WTC11 (cell line): ENCODE data around the gene GPR158. TPM values are rescaled to one million over a fixed set of nuclear protein-coding genes. Genes with fewer than 3 reads are reported as not detected.

ENCODE experiments used
- ATAC-seq: fragments of 200-7000 bp; cut with Tn5 transposase; 2 replicates; pipeline ENCODE4 v1.10.0; 2021; ENCODE audit warnings: mild to moderate bottlenecking, moderate library complexity
- CTCF ChIA-PET: fragments of 300-600 bp; sonication (Branson Sonifier 250); formaldehyde crosslinking; loops from one replicate; lab custom pipeline; 2021; ENCODE audit warnings: antibody characterized with exemption; lab: Charles Lee
- POLR2A ChIA-PET: fragments of 350-600 bp; sonication (Branson Sonifier 250); formaldehyde crosslinking; loops from one replicate; lab custom pipeline; 2021; ENCODE audit warnings: antibody characterized with exemption; lab: Charles Lee
- DNase-seq: peaks from one replicate; pipeline ENCODE4 v3.0.0; 2021; ENCODE audit warnings: low spot score
- H3K27ac Mint-ChIP-seq: 2 replicates; pipeline ENCODE4 v1.8.0; 2021; ENCODE audit warnings: mixed read lengths
- H3K27me3 Mint-ChIP-seq: 2 replicates; pipeline ENCODE4 v1.8.0; 2021; ENCODE audit warnings: low read depth, mild to moderate bottlenecking, moderate library complexity, mixed read lengths
- H3K36me3 Mint-ChIP-seq: 2 replicates; pipeline ENCODE4 v1.8.0; 2021; ENCODE audit warnings: mixed read lengths
- H3K4me1 Mint-ChIP-seq: 2 replicates; pipeline ENCODE4 v1.8.0; 2022; ENCODE audit warnings: mixed read lengths
- H3K4me3 Mint-ChIP-seq: 2 replicates; pipeline ENCODE4 v1.8.0; 2021; ENCODE audit warnings: mild to moderate bottlenecking, moderate library complexity, mixed read lengths
- H3K9me3 Mint-ChIP-seq: 2 replicates; pipeline ENCODE4 v1.8.0; 2021; ENCODE audit warnings: mixed read lengths
- ESRRA ChIP-seq: sonication (generic); formaldehyde crosslinking; IDR thresholded peaks from 2 replicates; pipeline ENCODE4 v1.8.1; 2022; ENCODE audit warnings: mild to moderate bottlenecking, missing genetic modification reagents, borderline replicate concordance
- FOXK1 ChIP-seq: sonication (generic); formaldehyde crosslinking; IDR thresholded peaks from 2 replicates; pipeline ENCODE4 v1.8.0; 2022; ENCODE audit warnings: mild to moderate bottlenecking, moderate library complexity, missing genetic modification reagents
- FOXP1 ChIP-seq: sonication (generic); formaldehyde crosslinking; IDR thresholded peaks from 2 replicates; pipeline ENCODE4 v1.8.0; 2022; ENCODE audit warnings: missing genetic modification reagents, mild to moderate bottlenecking, moderate library complexity, borderline replicate concordance
- GTF2I ChIP-seq: fragments of 250-450 bp; sonication (Bioruptor Pico); conservative IDR thresholded peaks from 2 replicates; pipeline ENCODE4 v1.4.0; 2021; ENCODE audit warnings: mild to moderate bottlenecking
- HMGA2 ChIP-seq: fragments of 250-450 bp; sonication (Bioruptor Pico); IDR thresholded peaks from 2 replicates; pipeline ENCODE4 v1.4.0; 2021; ENCODE audit warnings: mild to moderate bottlenecking, moderate library complexity
- JAZF1 ChIP-seq: fragments of 250-450 bp; sonication (Bioruptor Pico); IDR thresholded peaks from 2 replicates; pipeline ENCODE4 v1.9.0; 2021; ENCODE audit warnings: moderate library complexity, mild to moderate bottlenecking, inconsistent platforms
- KAT7 ChIP-seq: sonication (generic); formaldehyde crosslinking; IDR thresholded peaks from 2 replicates; pipeline ENCODE4 v1.8.1; 2023; ENCODE audit warnings: missing genetic modification reagents, mild to moderate bottlenecking, borderline replicate concordance
- MXD4 ChIP-seq: fragments of 250-450 bp; sonication (Bioruptor Pico); IDR thresholded peaks from 2 replicates; pipeline ENCODE4 v1.8.0; 2021; ENCODE audit warnings: mild to moderate bottlenecking, moderate library complexity, borderline replicate concordance
- MYBL2 ChIP-seq: sonication (generic); formaldehyde crosslinking; IDR thresholded peaks from 2 replicates; pipeline ENCODE4 v1.8.1; 2023; ENCODE audit warnings: mild to moderate bottlenecking, moderate library complexity, missing genetic modification reagents
- SOX15 ChIP-seq: fragments of 250-450 bp; sonication (Bioruptor Pico); IDR thresholded peaks from 2 replicates; pipeline ENCODE4 v1.9.0; 2021; ENCODE audit warnings: mild to moderate bottlenecking
- TP53 ChIP-seq: sonication (generic); formaldehyde crosslinking; IDR thresholded peaks from 2 replicates; pipeline ENCODE4 v1.8.1; 2023; ENCODE audit warnings: mild to moderate bottlenecking, missing genetic modification reagents
- ZBTB21 ChIP-seq: sonication (generic); formaldehyde crosslinking; IDR thresholded peaks from 2 replicates; pipeline ENCODE4 v1.8.1; 2023; ENCODE audit warnings: mild to moderate bottlenecking, missing genetic modification reagents, borderline replicate concordance
- ZNF138 ChIP-seq: sonication (generic); formaldehyde crosslinking; conservative IDR thresholded peaks from 2 replicates; pipeline ENCODE4 v1.8.1; 2022; ENCODE audit warnings: mild to moderate bottlenecking, moderate library complexity, missing genetic modification reagents
- ZNF232 ChIP-seq: sonication (generic); formaldehyde crosslinking; IDR thresholded peaks from 2 replicates; pipeline ENCODE4 v1.8.0; 2022; ENCODE audit warnings: mild to moderate bottlenecking, missing genetic modification reagents
- ZNF671 ChIP-seq: fragments of 250-450 bp; sonication (Bioruptor Pico); IDR thresholded peaks from 2 replicates; pipeline ENCODE4 v1.8.0; 2021; ENCODE audit warnings: mild to moderate bottlenecking
- total RNA-seq: library from RNA; stranded (reverse); gene quantifications from 3 replicates; pipeline ENCODE4 v1.2.3, GENCODE V29; 2021
- TF ChIP-seq, protein P1 (sequence below): fragments of 250-450 bp; sonication (Bioruptor Pico); IDR thresholded peaks from 2 replicates; pipeline ENCODE4 v1.9.0; 2021; ENCODE audit warnings: moderate library complexity, mild to moderate bottlenecking, inconsistent platforms, borderline replicate concordance
- TF ChIP-seq, protein P2 (sequence below): sonication (generic); formaldehyde crosslinking; IDR thresholded peaks from 2 replicates; pipeline ENCODE4 v1.8.0; 2022; ENCODE audit warnings: mild to moderate bottlenecking, missing genetic modification reagents
- TF ChIP-seq, protein P3 (sequence below): sonication (generic); formaldehyde crosslinking; IDR thresholded peaks from 2 replicates; pipeline ENCODE4 v1.8.0; 2023; ENCODE audit warnings: mild to moderate bottlenecking, missing genetic modification reagents
- TF ChIP-seq, protein P4 (sequence below): sonication (generic); formaldehyde crosslinking; IDR thresholded peaks from 2 replicates; pipeline ENCODE4 v1.8.1; 2023; ENCODE audit warnings: mild to moderate bottlenecking, missing genetic modification reagents
- TF ChIP-seq, protein P5 (sequence below): fragments of 200-600 bp; IDR thresholded peaks from 2 replicates; pipeline ENCODE4 v1.8.0; 2022; ENCODE audit warnings: antibody characterized with exemption
- TF ChIP-seq, protein P6 (sequence below): sonication (generic); formaldehyde crosslinking; IDR thresholded peaks from 2 replicates; pipeline ENCODE4 v1.8.1; 2022; ENCODE audit warnings: low read depth, mild to moderate bottlenecking, moderate library complexity, missing genetic modification reagents, borderline replicate concordance

The GPR158 gene
- total RNA-seq, 1 experiment from 2014 or later: 0.63 TPM

DNA sequence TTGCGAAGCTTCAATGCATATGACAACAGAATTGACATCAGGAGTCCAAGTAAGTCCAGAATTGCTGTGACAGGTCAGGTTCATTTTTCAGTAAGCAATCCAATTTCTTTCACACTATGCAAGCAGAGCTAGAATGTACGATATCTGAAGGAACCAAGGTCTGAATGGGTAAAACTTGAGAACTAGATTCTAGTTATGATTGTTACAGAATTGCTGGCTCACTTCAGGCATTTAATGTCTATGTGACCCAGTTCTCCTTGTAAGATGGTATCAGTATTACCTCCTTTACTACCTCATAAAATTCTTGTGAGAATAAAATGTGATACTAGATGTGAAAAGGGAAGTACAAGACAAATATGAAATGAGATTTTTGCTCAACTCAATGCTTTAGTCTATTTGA lies 159.6 kb downstream of the GPR158 start:
- ATAC-seq (no peak), DNase-seq (no peak)
- Mint-ChIP-seq H3K27me3 (no peaks in the 10 kb centered on the region), H3K4me1 (peaks cover 16% of the 10 kb centered on the region), H3K27ac (no peak overlapping the region), H3K36me3 (no peaks in the 10 kb centered on the region), H3K9me3 (no peaks in the 10 kb centered on the region), H3K4me3 (no peak overlapping the region)
- POLR2A ChIA-PET: no interaction called here
- CTCF ChIA-PET: no interaction called here
- no peak for TF ChIP-seq TP53 (CRISPR knock-in tag)
- no peak for TF ChIP-seq ZNF138 (CRISPR knock-in tag)
- TF ChIP-seq ESRRA (CRISPR knock-in tag): no peak
- TF ChIP-seq, protein P1, sequence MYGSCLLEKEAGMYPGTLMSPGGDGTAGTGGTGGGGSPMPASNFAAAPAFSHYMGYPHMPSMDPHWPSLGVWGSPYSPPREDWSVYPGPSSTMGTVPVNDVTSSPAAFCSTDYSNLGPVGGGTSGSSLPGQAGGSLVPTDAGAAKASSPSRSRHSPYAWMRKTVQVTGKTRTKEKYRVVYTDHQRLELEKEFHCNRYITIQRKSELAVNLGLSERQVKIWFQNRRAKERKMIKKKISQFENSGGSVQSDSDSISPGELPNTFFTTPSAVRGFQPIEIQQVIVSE: no peak
- no peak for TF ChIP-seq ZNF232 (CRISPR knock-in tag)
- no peak for TF ChIP-seq GTF2I
- TF ChIP-seq SOX15: no peak
- no peak for TF ChIP-seq FOXP1 (CRISPR knock-in tag)

DNA sequence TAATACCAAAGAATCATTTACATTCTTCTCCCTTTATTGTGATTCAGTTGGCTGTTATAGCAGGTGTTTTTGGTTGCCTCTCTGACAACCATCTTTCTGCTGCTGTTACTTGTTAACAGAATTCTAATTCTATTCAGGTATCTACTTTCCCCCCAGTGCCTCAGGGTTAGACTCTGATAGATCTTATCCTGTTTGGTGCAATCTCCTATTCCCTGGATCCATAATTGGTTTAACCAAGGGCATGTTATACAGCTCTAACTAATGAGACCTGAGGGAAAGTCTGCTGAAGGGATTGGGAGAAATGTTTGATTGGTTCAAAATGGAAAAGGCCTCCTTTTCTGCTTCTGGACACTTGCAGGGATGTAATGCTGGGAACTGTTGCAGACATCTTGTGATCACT lies 161.5 kb downstream of the GPR158 start:
- no peaks in the 10 kb centered on the region for H3K9me3 Mint-ChIP-seq
- H3K4me3 Mint-ChIP-seq: no peak overlapping the region
- ATAC-seq (no peak), DNase-seq (no peak)
- H3K27me3 Mint-ChIP-seq: no peaks in the 10 kb centered on the region
- H3K36me3 Mint-ChIP-seq: no peaks in the 10 kb centered on the region
- ChIA-PET POLR2A (no interaction called here), CTCF (interaction anchor here (0.6 kb wide), 1 partner anchor 442 kb away, joined by 5 read pairs; no protein-coding TSS in a partner anchor)
- TF ChIP-seq, protein P2, sequence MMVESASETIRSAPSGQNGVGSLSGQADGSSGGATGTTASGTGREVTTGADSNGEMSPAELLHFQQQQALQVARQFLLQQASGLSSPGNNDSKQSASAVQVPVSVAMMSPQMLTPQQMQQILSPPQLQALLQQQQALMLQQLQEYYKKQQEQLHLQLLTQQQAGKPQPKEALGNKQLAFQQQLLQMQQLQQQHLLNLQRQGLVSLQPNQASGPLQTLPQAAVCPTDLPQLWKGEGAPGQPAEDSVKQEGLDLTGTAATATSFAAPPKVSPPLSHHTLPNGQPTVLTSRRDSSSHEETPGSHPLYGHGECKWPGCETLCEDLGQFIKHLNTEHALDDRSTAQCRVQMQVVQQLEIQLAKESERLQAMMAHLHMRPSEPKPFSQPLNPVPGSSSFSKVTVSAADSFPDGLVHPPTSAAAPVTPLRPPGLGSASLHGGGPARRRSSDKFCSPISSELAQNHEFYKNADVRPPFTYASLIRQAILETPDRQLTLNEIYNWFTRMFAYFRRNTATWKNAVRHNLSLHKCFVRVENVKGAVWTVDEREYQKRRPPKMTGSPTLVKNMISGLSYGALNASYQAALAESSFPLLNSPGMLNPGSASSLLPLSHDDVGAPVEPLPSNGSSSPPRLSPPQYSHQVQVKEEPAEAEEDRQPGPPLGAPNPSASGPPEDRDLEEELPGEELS (CRISPR knock-in tag): no peak
- TF ChIP-seq JAZF1 (CRISPR knock-in tag): no peak
- no peak overlapping the region for H3K27ac Mint-ChIP-seq
- H3K4me1 Mint-ChIP-seq: peaks cover 7% of the 10 kb centered on the region

DNA sequence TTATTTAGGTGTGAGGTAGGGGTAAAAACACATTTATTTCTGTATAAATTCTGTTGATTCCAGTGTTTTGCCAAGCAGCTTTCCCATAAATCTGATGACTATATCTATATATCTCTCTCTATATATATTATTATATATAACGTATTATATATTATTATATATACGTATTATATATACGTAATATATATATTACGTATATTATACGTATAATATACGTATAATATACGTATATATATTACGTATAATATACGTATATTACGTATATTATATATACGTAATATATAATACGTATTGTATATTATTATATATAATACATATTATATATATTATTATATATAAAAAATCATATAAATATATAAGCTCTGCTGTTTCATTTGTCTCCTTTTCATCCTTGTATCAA lies 163.5 kb downstream of the GPR158 start:
- ATAC-seq (no peak), DNase-seq (no peak)
- H3K27me3 Mint-ChIP-seq: no peaks in the 10 kb centered on the region
- H3K36me3 Mint-ChIP-seq: no peaks in the 10 kb centered on the region
- H3K4me3 Mint-ChIP-seq: no peak overlapping the region
- TF ChIP-seq HMGA2 (CRISPR knock-in tag) (peak; percentile 64), FOXK1 (CRISPR knock-in tag) (no peak)
- H3K27ac Mint-ChIP-seq: no peak overlapping the region
- H3K9me3 Mint-ChIP-seq: no peaks in the 10 kb centered on the region
- no peaks in the 10 kb centered on the region for H3K4me1 Mint-ChIP-seq
- ChIA-PET CTCF (no interaction called here), POLR2A (no interaction called here)

DNA sequence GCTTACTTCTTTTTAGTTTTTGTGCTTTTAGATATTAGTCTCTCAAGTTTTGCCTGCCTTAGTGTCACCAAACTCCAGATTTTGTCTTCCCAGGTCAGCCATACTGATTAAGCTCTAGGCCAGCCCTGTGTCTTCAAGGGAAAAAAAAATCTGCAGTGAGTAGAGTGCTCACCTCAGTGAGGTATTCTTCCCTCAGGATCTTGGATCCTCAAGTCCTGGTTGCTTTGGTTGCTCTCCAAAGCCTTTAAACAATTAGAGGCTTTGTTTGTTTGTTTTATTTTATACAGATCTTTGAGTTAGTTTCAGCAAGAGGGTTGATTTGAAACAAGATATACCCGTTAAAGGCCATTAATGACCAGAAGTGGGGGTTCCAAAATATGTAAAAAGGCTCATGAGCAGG lies 165.2 kb downstream of the GPR158 start:
- Mint-ChIP-seq H3K4me1 (no peaks in the 10 kb centered on the region), H3K9me3 (no peaks in the 10 kb centered on the region), H3K36me3 (no peaks in the 10 kb centered on the region), H3K27me3 (no peaks in the 10 kb centered on the region), H3K27ac (no peak overlapping the region), H3K4me3 (no peak overlapping the region)
- DNase-seq (no peak), ATAC-seq (no peak)
- ChIA-PET CTCF (no interaction called here), POLR2A (no interaction called here)
- TF ChIP-seq ZBTB21 (CRISPR knock-in tag): no peak
- TF ChIP-seq ZNF671: no peak
- TF ChIP-seq MYBL2 (CRISPR knock-in tag): no peak
- TF ChIP-seq, protein P3, sequence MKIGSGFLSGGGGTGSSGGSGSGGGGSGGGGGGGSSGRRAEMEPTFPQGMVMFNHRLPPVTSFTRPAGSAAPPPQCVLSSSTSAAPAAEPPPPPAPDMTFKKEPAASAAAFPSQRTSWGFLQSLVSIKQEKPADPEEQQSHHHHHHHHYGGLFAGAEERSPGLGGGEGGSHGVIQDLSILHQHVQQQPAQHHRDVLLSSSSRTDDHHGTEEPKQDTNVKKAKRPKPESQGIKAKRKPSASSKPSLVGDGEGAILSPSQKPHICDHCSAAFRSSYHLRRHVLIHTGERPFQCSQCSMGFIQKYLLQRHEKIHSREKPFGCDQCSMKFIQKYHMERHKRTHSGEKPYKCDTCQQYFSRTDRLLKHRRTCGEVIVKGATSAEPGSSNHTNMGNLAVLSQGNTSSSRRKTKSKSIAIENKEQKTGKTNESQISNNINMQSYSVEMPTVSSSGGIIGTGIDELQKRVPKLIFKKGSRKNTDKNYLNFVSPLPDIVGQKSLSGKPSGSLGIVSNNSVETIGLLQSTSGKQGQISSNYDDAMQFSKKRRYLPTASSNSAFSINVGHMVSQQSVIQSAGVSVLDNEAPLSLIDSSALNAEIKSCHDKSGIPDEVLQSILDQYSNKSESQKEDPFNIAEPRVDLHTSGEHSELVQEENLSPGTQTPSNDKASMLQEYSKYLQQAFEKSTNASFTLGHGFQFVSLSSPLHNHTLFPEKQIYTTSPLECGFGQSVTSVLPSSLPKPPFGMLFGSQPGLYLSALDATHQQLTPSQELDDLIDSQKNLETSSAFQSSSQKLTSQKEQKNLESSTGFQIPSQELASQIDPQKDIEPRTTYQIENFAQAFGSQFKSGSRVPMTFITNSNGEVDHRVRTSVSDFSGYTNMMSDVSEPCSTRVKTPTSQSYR (CRISPR knock-in tag): no peak
- TF ChIP-seq MXD4: no peak
- TF ChIP-seq, protein P4, sequence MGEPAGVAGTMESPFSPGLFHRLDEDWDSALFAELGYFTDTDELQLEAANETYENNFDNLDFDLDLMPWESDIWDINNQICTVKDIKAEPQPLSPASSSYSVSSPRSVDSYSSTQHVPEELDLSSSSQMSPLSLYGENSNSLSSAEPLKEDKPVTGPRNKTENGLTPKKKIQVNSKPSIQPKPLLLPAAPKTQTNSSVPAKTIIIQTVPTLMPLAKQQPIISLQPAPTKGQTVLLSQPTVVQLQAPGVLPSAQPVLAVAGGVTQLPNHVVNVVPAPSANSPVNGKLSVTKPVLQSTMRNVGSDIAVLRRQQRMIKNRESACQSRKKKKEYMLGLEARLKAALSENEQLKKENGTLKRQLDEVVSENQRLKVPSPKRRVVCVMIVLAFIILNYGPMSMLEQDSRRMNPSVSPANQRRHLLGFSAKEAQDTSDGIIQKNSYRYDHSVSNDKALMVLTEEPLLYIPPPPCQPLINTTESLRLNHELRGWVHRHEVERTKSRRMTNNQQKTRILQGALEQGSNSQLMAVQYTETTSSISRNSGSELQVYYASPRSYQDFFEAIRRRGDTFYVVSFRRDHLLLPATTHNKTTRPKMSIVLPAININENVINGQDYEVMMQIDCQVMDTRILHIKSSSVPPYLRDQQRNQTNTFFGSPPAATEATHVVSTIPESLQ (CRISPR knock-in tag): no peak
- no peak for TF ChIP-seq KAT7
- TF ChIP-seq, protein P5, sequence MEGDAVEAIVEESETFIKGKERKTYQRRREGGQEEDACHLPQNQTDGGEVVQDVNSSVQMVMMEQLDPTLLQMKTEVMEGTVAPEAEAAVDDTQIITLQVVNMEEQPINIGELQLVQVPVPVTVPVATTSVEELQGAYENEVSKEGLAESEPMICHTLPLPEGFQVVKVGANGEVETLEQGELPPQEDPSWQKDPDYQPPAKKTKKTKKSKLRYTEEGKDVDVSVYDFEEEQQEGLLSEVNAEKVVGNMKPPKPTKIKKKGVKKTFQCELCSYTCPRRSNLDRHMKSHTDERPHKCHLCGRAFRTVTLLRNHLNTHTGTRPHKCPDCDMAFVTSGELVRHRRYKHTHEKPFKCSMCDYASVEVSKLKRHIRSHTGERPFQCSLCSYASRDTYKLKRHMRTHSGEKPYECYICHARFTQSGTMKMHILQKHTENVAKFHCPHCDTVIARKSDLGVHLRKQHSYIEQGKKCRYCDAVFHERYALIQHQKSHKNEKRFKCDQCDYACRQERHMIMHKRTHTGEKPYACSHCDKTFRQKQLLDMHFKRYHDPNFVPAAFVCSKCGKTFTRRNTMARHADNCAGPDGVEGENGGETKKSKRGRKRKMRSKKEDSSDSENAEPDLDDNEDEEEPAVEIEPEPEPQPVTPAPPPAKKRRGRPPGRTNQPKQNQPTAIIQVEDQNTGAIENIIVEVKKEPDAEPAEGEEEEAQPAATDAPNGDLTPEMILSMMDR: no peak
- TF ChIP-seq, protein P6, sequence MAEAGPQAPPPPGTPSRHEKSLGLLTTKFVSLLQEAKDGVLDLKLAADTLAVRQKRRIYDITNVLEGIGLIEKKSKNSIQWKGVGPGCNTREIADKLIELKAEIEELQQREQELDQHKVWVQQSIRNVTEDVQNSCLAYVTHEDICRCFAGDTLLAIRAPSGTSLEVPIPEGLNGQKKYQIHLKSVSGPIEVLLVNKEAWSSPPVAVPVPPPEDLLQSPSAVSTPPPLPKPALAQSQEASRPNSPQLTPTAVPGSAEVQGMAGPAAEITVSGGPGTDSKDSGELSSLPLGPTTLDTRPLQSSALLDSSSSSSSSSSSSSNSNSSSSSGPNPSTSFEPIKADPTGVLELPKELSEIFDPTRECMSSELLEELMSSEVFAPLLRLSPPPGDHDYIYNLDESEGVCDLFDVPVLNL (CRISPR knock-in tag): no peak
